ENCODE measurements around the gene ZNF30. TPM values are rescaled to one million over a fixed set of nuclear protein-coding genes. Genes with fewer than 3 reads are reported as not detected.
"Not testable (repeated sequence)": the region's sequence is repeated elsewhere in the genome, so short reads cannot be mapped to it uniquely, and the experiment has no call there.

The ZNF30 gene
- total RNA-seq, 1 experiment from 2014 or later = 3.5 TPM

DNA sequence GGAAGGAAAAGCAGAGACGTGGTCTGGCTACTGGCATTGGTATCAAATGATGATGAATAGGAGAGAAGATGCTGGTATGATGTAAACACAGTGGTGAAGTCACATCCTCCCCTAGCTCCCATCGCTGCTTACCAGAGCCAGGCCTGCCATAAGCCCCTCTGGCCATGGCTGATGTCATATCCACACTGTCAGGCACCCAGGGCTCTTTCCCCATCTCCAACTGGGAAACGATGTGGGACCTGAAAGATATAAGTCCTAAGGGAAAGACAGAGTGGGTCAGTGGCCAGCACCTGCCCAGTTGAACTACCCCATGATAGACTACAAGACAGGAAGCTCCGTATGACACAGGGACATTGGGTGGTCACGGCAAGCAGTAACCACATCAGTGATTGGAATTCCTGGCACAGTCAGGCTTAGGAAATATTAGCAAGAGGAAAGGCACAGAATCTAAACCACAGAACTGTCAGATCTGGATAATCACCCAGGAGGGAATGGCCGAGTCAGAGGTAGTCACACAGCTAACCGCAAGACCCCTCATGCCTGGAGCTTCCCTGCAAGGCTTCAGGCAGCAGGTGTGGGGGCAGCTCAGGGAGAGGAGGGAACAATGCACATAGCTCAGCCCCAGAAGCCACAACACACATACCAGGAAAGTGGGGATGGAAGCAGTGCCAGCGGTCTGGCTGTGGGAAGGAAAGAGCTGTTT is 33.6 kb downstream of the ZNF30 start:
- peak; percentile 99 for DNase-seq (ENCODE audit: low read depth)

- DNase-seq (ENCODE audit: low read depth) = peak; percentile 65
Measured at GRCh38 chr19:34960940-34961679, 34.4 kb downstream of the ZNF30 start.

DNA sequence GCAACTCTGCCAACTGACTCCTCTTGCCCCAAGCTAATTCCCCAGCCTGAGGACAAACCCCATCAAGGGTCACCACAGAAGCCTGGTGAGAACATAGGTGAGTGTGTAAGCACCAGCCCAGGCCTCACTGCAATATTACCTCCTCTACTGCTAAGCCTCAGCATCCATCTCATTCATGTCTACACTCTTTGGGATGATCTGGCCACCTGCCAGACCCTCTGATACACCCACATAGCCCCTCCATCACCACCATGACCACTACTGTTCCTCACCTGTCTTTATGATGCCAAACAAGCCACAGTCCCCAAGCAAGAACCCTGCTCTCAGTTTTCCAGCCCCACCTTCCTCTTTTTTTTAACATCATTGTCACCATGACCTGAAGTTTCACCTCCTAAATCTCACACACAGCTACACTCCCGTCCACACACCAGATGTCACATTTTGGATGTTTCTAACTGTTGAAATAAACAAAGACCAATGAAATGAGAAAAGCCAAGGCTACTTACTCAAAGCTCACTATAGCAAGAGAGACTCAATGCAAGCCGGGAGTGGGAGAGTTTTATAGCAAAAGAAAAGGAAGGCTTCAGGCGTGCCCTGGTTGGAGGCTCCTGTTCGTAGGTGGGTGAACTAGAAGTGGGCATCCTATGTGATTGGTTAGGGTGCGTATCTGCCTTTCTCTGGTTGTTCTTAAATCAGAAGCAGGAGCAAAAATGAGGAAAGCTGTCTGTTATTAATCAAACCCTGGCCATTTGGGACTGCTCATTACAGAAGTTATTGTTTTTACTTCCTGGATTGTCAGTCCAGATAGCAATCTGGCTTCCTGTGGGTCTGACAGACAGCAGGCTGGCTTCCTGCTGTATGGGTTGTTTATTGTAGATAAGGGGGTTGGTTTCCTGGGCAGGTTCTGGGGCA is 35.3 kb downstream of the ZNF30 start:
- DNase-seq (ENCODE audit: low read depth) = peak; percentile 74

- DNase-seq (ENCODE audit: low read depth) = peak; percentile 15
Measured at GRCh38 chr19:34962687-34963572, 36.2 kb downstream of the ZNF30 start.

DNA sequence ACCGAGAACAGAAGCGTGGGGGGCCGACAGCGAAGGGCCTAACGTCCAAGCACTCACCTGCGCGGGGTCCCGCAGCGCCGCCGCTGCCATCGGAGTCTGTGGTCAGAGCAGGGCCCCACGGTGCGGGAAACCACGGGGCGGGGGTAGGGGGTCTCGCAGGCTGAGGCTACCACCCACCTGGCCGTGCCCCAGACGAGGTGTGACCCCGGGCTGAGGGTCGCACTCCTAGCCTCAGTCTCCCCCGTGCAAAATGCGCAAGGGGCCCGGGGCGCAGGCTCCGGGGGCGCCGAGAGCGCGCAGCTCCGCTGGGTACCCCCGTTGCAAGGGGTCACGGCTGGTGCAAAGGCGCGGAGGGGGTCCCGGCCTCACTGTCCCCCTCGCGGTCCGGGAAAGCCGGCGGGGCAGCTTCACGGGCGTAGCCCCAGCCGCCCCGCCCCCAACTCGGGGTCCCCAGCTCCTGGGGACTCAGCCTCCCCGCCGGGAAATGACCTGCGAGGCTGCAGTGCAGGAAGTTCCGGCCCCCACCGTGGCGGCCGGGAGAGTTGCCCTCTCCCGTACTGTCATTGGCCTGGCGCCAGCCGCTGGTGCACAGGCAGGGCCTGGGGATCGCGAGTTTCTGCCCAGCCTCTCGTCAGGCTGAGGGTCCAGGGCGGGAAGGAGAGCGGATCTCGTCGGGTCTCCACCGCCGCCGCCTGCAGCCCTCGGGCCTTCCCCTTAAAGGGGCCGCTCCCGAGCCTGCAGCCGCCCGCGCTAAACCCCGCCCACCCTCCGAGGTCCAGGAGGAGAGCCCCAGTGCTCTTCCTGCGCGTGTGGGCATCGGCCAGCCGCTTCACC is 37.1 kb downstream of the ZNF30 start, which contains the start of gene ZNF792:
ZNF792 (minus strand) TSS at position 657 of the 834 bp plus-strand sequence; CDS start at position 90, 567 bp downstream.
- peak; percentile 50 for DNase-seq (ENCODE audit: low read depth)

- DNase-seq (ENCODE audit: low read depth) = no peak
Measured at GRCh38 chr19:34964598-34964997, 37.9 kb downstream of the ZNF30 start.

GRCh38 chr19:34965505-34965904 is 38.8 kb downstream of the ZNF30 start:
- not testable (repeated sequence) for DNase-seq (ENCODE audit: low read depth)

- DNase-seq (ENCODE audit: low read depth) = no peak
Measured at GRCh38 chr19:34967551-34967950, 40.8 kb downstream of the ZNF30 start.

DNA sequence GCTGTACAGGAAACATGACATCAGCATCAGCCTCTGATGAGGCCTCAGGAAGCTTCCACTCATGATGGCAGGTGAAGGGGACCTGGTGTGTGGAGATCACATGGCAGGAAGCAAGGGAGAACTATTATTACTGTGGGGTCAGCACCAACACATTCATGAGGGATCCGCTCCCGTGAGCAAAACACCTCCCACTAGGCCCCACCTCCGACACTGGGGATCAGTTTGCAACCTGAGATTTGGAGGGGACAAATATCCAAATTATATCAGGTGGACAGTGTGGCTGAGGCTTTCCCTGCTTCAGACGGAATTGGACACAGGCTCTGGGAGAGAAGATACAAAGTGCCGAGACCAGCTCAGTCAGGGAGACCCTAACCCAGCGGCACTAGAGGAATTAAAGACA is 43.0 kb downstream of the ZNF30 start:
- DNase-seq (ENCODE audit: low read depth) = no peak

DNA sequence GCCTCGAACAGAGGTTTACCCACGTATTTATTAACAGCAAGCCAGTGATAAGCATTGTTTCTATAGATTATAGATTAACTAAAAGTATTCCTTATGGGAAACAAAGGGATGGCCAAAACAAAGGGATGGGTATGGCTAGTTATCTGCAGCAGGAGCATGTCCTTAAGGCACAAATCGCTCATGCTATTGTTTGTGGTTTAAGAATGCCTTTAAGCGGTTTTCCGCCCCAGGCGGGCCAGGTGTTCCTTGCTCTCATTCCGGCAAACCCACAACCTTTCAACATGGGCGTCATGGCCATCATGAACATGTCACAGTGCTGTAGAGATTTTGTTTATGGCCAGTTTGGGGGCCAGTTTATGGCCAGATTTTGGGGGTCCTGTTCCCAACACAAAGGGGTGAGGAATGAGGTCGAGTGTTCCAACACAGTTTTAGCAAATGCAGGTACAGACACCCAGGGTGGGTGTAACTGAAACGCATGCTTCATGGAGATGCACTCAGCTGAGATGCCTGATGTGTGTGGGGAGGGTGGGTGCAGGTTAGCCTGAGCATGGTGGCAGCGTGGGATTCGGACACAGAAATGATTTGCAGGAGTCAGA is 43.6 kb downstream of the ZNF30 start:
- DNase-seq (ENCODE audit: low read depth) = not testable (repeated sequence)

- no peak for DNase-seq (ENCODE audit: low read depth)
Measured at GRCh38 chr19:34972163-34972705, 45.5 kb downstream of the ZNF30 start.

GRCh38 chr19:34974646-34975045 is 47.9 kb downstream of the ZNF30 start:
- no peak for DNase-seq (ENCODE audit: low read depth)

DNA sequence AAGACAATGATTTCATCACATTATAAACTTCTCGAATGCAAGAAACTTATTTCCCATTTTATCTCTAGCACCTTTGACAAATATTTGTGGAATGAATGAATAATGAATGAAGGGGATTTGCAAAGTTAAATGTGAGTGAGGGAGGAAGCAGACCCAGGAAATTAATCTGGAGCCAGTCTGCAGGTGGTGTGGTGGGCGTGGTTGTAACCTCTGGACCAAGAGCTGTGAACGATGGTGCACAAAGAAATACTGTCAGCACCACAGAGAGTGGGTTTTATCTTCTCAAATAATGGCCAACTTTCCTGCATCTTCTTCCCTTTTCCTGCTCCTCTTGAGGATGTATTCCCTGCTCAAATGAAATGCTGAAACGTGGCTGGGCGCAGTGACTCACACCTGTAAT is 48.4 kb downstream of the ZNF30 start:
- DNase-seq (ENCODE audit: low read depth) = no peak

DNA sequence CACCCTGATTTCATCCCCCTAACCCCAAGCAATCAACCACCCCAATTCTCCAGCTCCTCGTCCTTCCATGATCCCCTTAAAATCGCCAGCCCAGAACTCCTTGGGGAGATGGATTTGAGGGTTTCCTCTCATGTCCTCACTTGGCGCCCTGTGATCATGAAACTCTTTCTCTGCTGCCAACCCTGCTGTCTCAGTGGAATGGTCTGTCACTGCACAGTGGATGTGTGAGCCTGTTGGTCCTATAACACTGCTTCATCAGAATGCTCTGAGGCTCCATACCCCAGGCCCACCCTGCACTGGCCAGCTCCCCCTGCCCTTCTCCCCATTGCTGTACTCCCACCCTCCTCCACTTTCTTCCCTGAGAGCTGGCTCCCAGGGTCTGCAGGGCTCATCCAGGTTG is 49.9 kb downstream of the ZNF30 start:
- no peak for DNase-seq (ENCODE audit: low read depth)

GRCh38 chr19:34979819-34980640 is 53.3 kb downstream of the ZNF30 start:
- DNase-seq (ENCODE audit: low read depth) = no peak

DNA sequence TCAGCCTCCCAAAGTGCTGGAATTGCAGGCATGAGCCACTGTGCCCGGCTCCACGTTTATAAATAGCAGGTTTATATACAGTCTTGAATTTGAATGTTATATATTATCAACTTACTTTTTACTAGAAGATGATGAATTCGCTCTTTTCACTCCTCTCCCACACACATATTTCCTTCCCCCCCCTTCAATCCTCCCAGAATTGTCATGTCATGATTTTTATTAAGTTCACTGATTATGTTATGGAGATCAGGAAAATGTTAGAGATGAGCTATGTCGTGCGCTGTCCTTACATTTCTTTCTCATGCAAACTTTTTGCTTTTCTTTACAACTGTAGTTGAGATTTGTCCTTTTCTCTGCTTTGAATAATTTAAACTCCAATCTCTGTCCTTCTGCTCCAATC is 55.6 kb downstream of the ZNF30 start:
- no peak for DNase-seq (ENCODE audit: low read depth)

DNA sequence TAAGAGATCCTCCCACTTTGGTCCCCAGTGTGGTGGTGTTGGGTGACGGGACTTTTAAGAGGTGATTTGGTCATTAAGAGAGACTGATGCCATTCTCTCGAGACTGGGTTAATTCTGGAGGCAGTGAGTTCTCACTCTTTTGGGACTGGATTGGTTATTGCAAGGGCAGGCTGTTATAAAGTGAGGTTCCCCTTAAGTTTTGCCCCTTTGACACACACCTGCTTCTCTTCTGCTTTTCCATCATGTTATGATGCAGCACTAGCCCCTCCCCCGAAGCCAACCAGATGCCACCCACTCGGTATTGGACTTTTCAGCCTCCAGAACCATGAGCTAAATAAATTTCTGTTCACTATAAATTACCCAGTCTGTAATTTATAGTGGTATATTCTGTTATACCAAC is 57.1 kb downstream of the ZNF30 start:
- no peak for DNase-seq (ENCODE audit: low read depth)

GRCh38 chr19:34984287-34984686 is 57.6 kb downstream of the ZNF30 start:
- no peak for DNase-seq (ENCODE audit: low read depth)

All from M059J (cell line).